GM12878 (cell line): ENCODE measurements around the gene SPHKAP. TPM values are rescaled to one million over a fixed set of nuclear protein-coding genes. Genes with fewer than 3 reads are reported as not detected.
A peak's percentile ranks its signal among the peaks of the same experiment; 100 is the strongest.

Experiments used
- ATAC-seq: fragments of 200-7000 bp; cut with Tn5 transposase; 3 replicates; pipeline ENCODE4 v1.9.1; 2020; ENCODE audit warnings: mild to moderate bottlenecking, moderate library complexity
- BruUV-seq: library from RNA; stranded (reverse); fragments of 400-500 nt; replicated peaks from 2 replicates; lab custom pipeline; 2021; lab: Mats Ljungman, UMichigan
- CTCF ChIA-PET: fragments of 300-600 bp; sonication (Branson Sonifier 250); formaldehyde crosslinking; extraction: SDS; loops from one replicate; lab custom pipeline; 2021; ENCODE audit warnings: inconsistent platforms; lab: Yijun Ruan, JAX
- POLR2A ChIA-PET: fragments of 350-600 bp; formaldehyde crosslinking; extraction: SDS; loops from one replicate; lab custom pipeline; 2021; ENCODE audit warnings: inconsistent platforms; lab: Charles Lee
- RAD21 ChIA-PET: fragments of 300-600 bp; sonication (Branson Sonifier 250); formaldehyde crosslinking; loops from one replicate; lab custom pipeline; 2023; ENCODE audit warnings: antibody characterized with exemption; ENCODE audit not compliant: unreplicated experiment; lab: Charles Lee
- SMC1A ChIA-PET: fragments of 300-600 bp; sonication (Branson Sonifier 250); formaldehyde crosslinking; loops from one replicate; lab custom pipeline; 2023; ENCODE audit not compliant: unreplicated experiment, uncharacterized antibody; lab: Charles Lee
- DNase-seq: peaks from one replicate; pipeline ENCODE4 v3.0.0-alpha.2; 2011; ENCODE audit warnings: low read depth, low spot score
- FAIRE-seq: peaks from 3 replicates; lab custom pipeline; 2011; peaks lifted over from hg19 to GRCh38; lab: Jason Lieb, UNC
- H2AFZ ChIP-seq: 2 replicates; pipeline ENCODE4 v1.6.0; 2011; ENCODE audit warnings: low read depth, low read length, control low read depth; ENCODE audit not compliant: control insufficient read depth
- H3K27ac ChIP-seq: 2 replicates; pipeline ENCODE4 v1.5.1; 2011; ENCODE audit warnings: control low read depth; ENCODE audit not compliant: control insufficient read depth, insufficient read depth
- H3K27me3 ChIP-seq, 2 experiments: replicated peaks in 1 of 2; 2 replicates each; pipeline versions ENCODE4 v1.6.0 to v1.6.1; 2011; ENCODE audit warnings: low read length in 1 of 2; ENCODE audit not compliant: control insufficient read depth in 2 of 2, insufficient read depth in 2 of 2
- H3K36me3 ChIP-seq, 2 experiments: 2 replicates each; pipeline ENCODE4 v1.5.1; 2011; ENCODE audit warnings: low read length in 1 of 2; ENCODE audit not compliant: control insufficient read depth in 2 of 2, insufficient read depth in 2 of 2
- H3K4me1 ChIP-seq: 2 replicates; pipeline ENCODE4 v1.6.1; 2011; ENCODE audit warnings: mild to moderate bottlenecking, low read length, moderate library complexity, mixed read lengths; ENCODE audit not compliant: control insufficient read depth, insufficient read depth
- H3K4me2 ChIP-seq: 2 replicates; pipeline ENCODE4 v1.6.0; 2011; ENCODE audit warnings: control low read depth; ENCODE audit not compliant: control insufficient read depth, insufficient read depth
- H3K4me3 ChIP-seq: fragments of 200-600 bp; sonication (generic); 2 replicates; pipeline ENCODE4 v1.5.1; 2016
- H3K79me2 ChIP-seq: 2 replicates; pipeline ENCODE4 v1.6.0; 2011; ENCODE audit warnings: low read length; ENCODE audit not compliant: control insufficient read depth, insufficient read depth
- H3K9ac ChIP-seq: 2 replicates; pipeline ENCODE4 v1.8.0; 2011; ENCODE audit warnings: low read length, control low read depth, mixed read lengths; ENCODE audit not compliant: control insufficient read depth, insufficient read depth
- H3K9me3 ChIP-seq: replicated peaks from 3 replicates; pipeline ENCODE4 v1.5.1; 2011; ENCODE audit warnings: mild to moderate bottlenecking, low read length; ENCODE audit not compliant: control insufficient read depth, insufficient read depth
- H4K20me1 ChIP-seq: 2 replicates; pipeline ENCODE4 v1.6.0; 2011; ENCODE audit not compliant: control insufficient read depth, insufficient read depth
- ATF3 ChIP-seq: IDR thresholded peaks from 2 replicates; pipeline ENCODE4 v1.6.1; 2011; ENCODE audit warnings: low read depth, mild to moderate bottlenecking, low read length, moderate library complexity, borderline replicate concordance; ENCODE audit errors: extremely low read depth
- BACH1 ChIP-seq: fragments of 450-650 bp; IDR thresholded peaks from 2 replicates; pipeline ENCODE4 v1.6.1; 2017; ENCODE audit warnings: mild to moderate bottlenecking, borderline replicate concordance
- E2F4 ChIP-seq: IDR thresholded peaks from 2 replicates; pipeline ENCODE4 v1.6.1; 2012; ENCODE audit warnings: low read depth, low read length, improper control_type of control experiment
- E4F1 ChIP-seq: fragments of 450-650 bp; IDR thresholded peaks from 2 replicates; pipeline ENCODE4 v1.6.1; 2018; ENCODE audit warnings: borderline replicate concordance, mild to moderate bottlenecking; ENCODE audit not compliant: partially characterized antibody
- GABPA ChIP-seq: IDR thresholded peaks from 2 replicates; pipeline ENCODE4 v1.6.1; 2014; ENCODE audit warnings: antibody characterized with exemption, low read depth, mild to moderate bottlenecking, inconsistent platforms
- KLF5 ChIP-seq: fragments of 450-650 bp; IDR thresholded peaks from 2 replicates; pipeline ENCODE4 v1.6.1; 2014; ENCODE audit warnings: mild to moderate bottlenecking; ENCODE audit not compliant: partially characterized antibody
- MEF2A ChIP-seq: IDR thresholded peaks from 2 replicates; pipeline ENCODE4 v1.6.1; 2011; ENCODE audit warnings: low read depth, mild to moderate bottlenecking, low read length, moderate library complexity; ENCODE audit not compliant: insufficient read depth
- MYB ChIP-seq: fragments of 150-350 bp; IDR thresholded peaks from 2 replicates; pipeline ENCODE4 v1.6.1; 2014; ENCODE audit warnings: mild to moderate bottlenecking, low read depth, low read length, borderline replicate concordance
- NFYB ChIP-seq: IDR thresholded peaks from 2 replicates; pipeline ENCODE4 v1.6.1; 2011; ENCODE audit warnings: low read depth, mild to moderate bottlenecking, low read length, improper control_type of control experiment, moderate library complexity; ENCODE audit not compliant: insufficient read depth
- POU2F2 ChIP-seq: IDR thresholded peaks from 3 replicates; pipeline ENCODE4 v1.6.1; 2011; ENCODE audit warnings: low read depth, mild to moderate bottlenecking, low read length, borderline replicate concordance
- STAT1 ChIP-seq: fragments of 450-650 bp; conservative IDR thresholded peaks from 2 replicates; pipeline ENCODE4 v1.6.1; 2014; ENCODE audit warnings: antibody characterized with exemption, mild to moderate bottlenecking
- TCF7 ChIP-seq: IDR thresholded peaks from 2 replicates; pipeline ENCODE4 v1.6.1; 2014; ENCODE audit warnings: antibody characterized with exemption, borderline replicate concordance
- YBX1 ChIP-seq: fragments of 450-650 bp; IDR thresholded peaks from 2 replicates; pipeline ENCODE4 v1.6.1; 2016; ENCODE audit warnings: antibody characterized with exemption
- ZNF217 ChIP-seq: fragments of 450-650 bp; IDR thresholded peaks from 2 replicates; pipeline ENCODE4 v1.6.1; 2017; ENCODE audit warnings: antibody characterized with exemption, mild to moderate bottlenecking
- ZNF274 ChIP-seq: IDR thresholded peaks from one replicate; pipeline ENCODE4 v1.8.0; 2011; ENCODE audit not compliant: insufficient read length, insufficient read depth
- WGBS: methylation state at CpG from one replicate; pipeline ENCODE4 v1.1.6; 2016; ENCODE audit warnings: low lambda C conversion rate; ENCODE audit not compliant: insufficient replicate concordance, insufficient coverage; ENCODE audit errors: missing lambda C conversion rate; 5-methylcytosine and 5-hydroxymethylcytosine counted together
- in situ Hi-C: fragments of 300-500 bp; cut with MboI; formaldehyde crosslinking; loops from 9 replicates; pipeline ENCODE4 v1.14.3; 2018; ENCODE audit warnings: mixed read lengths
- intact Hi-C: fragments of 100-400 bp; cut with micrococcal nuclease; formaldehyde crosslinking; loops from one replicate; pipeline ENCODE4 v1.14.2; 2022; ENCODE audit not compliant: unreplicated experiment
- polyA plus RNA-seq, 11 experiments: library from polyadenylated mRNA; depleted of rRNA in 4 of 11; unstranded in 6 of 11; stranded (reverse) in 5 of 11; fragments of >200 nt; fragmentation: Nextera tagmentation in 4 of 11; fragmentation: Illumina TruSeq in 1 of 11; extraction: Ambion mirVana in 4 of 11; extraction: Trizol in 1 of 11; gene quantifications; 1 replicate in 1 of 11; 2 replicates in 10 of 11; pipeline versions ENCODE4 v1.2.1 to v1.2.3, GENCODE V29; 2011 to 2016; ENCODE audit warnings: inconsistent platforms in 2 of 11, missing spikeins in 2 of 11, low read depth in 1 of 11
- total RNA-seq, 4 experiments: library from RNA; depleted of rRNA in 3 of 4; stranded (reverse); fragments of >200 nt in 3 of 4; fragmentation: Illumina TruSeq in 1 of 4; extraction: Trizol in 1 of 4; gene quantifications; 2 replicates each; pipeline versions ENCODE4 v1.2.1 to v1.2.3, GENCODE V29; 2013 to 2021

Gene SPHKAP
- total and polyA plus RNA-seq, 10 of the 15 experiments (the other 5 are each of a cell fraction or from before 2014, with no cell fraction given) = 0.03 TPM; not detected in 9

- Histone ChIP-seq H3K27ac (no peak overlapping the region), H4K20me1 (no peaks in the 10 kb centered on the region), H3K9me3 (no peaks in the 10 kb centered on the region), H3K4me3 (no peak overlapping the region), H3K79me2 (no peaks in the 10 kb centered on the region), H3K4me1 (no peaks in the 10 kb centered on the region), H3K9ac (no peak overlapping the region), H2AFZ (no peak overlapping the region), H3K4me2 (no peak overlapping the region), H3K27me3 (no peaks in the 10 kb centered on the region; a peak in 1 of 4 replicates), H3K36me3 (no peaks in the 10 kb centered on the region)
- ATAC-seq = no peak
- 2% methylated on average over 2 of the region's 2 CpGs for WGBS
- ChIA-PET CTCF (interaction anchor here (1.5 kb wide), 1 partner anchor 52 kb away, joined by 3 read pairs; no protein-coding TSS in a partner anchor), SMC1A (no interaction called here), RAD21 (no interaction called here), POLR2A (no interaction called here)
- in situ Hi-C loops = loop anchor here (25.0 kb wide), 1 partner anchor 719 kb away; no protein-coding TSS in a partner anchor
- intact Hi-C loops = no loop called here
- no TSS peak for BruUV-seq
- no peak for FAIRE-seq
- TF ChIP-seq KLF5 = no peak
- no peak for DNase-seq
These were observed 238.5 kb downstream of the SPHKAP start for GRCh38 chr2:227942965-227943364.

- no peak for FAIRE-seq
- ATAC-seq = peak; percentile 74
- no TSS peak for BruUV-seq
- TF ChIP-seq ZNF217 (no peak), E4F1 (no peak), ZNF274 (no peak), ATF3 (no peak), TCF7 (no peak), YBX1 (no peak), POU2F2 (no peak), STAT1 (no peak), MYB (no peak), E2F4 (no peak), GABPA (no peak), NFYB (no peak), MEF2A (no peak), BACH1 (no peak)
These were observed 239.5 kb downstream of the SPHKAP start for GRCh38 chr2:227942021-227942420.

More at GRCh38 chr2:227942021-227942420, 239.5 kb downstream of the SPHKAP start:
- RAD21 ChIA-PET = no interaction called here
- Histone ChIP-seq H3K27ac (no peak overlapping the region), H3K36me3 (no peaks in the 10 kb centered on the region), H3K27me3 (no peaks in the 10 kb centered on the region; a peak in 1 of 4 replicates), H3K79me2 (no peaks in the 10 kb centered on the region), H3K9ac (no peak overlapping the region), H3K4me1 (no peaks in the 10 kb centered on the region), H2AFZ (no peak overlapping the region), H3K4me3 (no peak overlapping the region), H4K20me1 (no peaks in the 10 kb centered on the region), H3K4me2 (no peak overlapping the region), H3K9me3 (no peaks in the 10 kb centered on the region)
- WGBS = 0% methylated on average over 2 of the region's 2 CpGs
- in situ Hi-C loops (loop anchor here (25.0 kb wide), 1 partner anchor 720 kb away; no protein-coding TSS in a partner anchor), intact Hi-C loops (no loop called here)
- CTCF ChIA-PET = interaction anchor here (1.0 to 2.3 kb wide), 2 partner anchors 51 to 301 kb away, joined by 3 to 14 read pairs; no protein-coding TSS in a partner anchor
- POLR2A ChIA-PET = no interaction called here
- SMC1A ChIA-PET = no interaction called here
- no peak for DNase-seq
